SU-DHL-6 (cell line): ENCODE measurements around the gene TMEM40.

ENCODE experiments used
- EZH2phosphoT487 ChIP-seq: fragments of 200-600 bp; sonication (generic), shearing (Covaris generic); conservative IDR thresholded peaks from 2 replicates; pipeline ENCODE4 v1.6.1; 2018; ENCODE audit warnings: mild to moderate bottlenecking, antibody characterized with exemption, low read length, moderate library complexity, mixed read lengths
- TF ChIP-seq, protein P1 (sequence below): fragments of 200-600 bp; sonication (generic); IDR thresholded peaks from one replicate; pipeline ENCODE4 v1.5.1; 2017; ENCODE audit warnings: antibody characterized with exemption, mild to moderate bottlenecking, low read length, moderate library complexity; ENCODE audit not compliant: insufficient read depth, poor library complexity, severe bottlenecking

DNA sequence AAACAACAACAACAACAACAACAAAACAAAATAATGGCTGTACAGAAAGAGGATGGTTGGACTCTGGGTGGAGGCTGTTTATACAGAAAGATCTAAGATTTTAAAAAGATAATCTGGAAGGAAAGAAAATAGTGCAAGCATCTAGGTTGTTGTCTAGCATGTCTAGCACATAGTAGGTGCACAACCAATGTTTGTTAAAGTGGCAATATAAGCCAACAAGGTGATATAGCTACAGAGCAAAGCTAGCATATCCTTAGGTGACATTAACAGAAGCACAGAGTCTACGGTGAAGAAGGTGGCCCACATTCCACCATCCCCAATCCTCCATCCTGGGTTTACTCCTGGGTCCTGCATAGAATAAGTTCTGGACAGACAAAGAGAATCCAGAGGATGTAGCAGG, 4.7 kb downstream of the TMEM40 start:
- TF ChIP-seq, protein P1, sequence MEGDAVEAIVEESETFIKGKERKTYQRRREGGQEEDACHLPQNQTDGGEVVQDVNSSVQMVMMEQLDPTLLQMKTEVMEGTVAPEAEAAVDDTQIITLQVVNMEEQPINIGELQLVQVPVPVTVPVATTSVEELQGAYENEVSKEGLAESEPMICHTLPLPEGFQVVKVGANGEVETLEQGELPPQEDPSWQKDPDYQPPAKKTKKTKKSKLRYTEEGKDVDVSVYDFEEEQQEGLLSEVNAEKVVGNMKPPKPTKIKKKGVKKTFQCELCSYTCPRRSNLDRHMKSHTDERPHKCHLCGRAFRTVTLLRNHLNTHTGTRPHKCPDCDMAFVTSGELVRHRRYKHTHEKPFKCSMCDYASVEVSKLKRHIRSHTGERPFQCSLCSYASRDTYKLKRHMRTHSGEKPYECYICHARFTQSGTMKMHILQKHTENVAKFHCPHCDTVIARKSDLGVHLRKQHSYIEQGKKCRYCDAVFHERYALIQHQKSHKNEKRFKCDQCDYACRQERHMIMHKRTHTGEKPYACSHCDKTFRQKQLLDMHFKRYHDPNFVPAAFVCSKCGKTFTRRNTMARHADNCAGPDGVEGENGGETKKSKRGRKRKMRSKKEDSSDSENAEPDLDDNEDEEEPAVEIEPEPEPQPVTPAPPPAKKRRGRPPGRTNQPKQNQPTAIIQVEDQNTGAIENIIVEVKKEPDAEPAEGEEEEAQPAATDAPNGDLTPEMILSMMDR, result no peak
- no peak for TF ChIP-seq EZH2phosphoT487
